Measurements from ENCODE around the gene SH3PXD2A. TPM values are rescaled to one million over a fixed set of nuclear protein-coding genes. Genes with fewer than 3 reads are reported as not detected.
A peak's percentile ranks its signal among the peaks of the same experiment; 100 is the strongest.

SH3PXD2A gene
- total and polyA plus RNA-seq, 3 donors from 2014 or later = 10.8 to 12.1 (median 12.0) TPM

DNA sequence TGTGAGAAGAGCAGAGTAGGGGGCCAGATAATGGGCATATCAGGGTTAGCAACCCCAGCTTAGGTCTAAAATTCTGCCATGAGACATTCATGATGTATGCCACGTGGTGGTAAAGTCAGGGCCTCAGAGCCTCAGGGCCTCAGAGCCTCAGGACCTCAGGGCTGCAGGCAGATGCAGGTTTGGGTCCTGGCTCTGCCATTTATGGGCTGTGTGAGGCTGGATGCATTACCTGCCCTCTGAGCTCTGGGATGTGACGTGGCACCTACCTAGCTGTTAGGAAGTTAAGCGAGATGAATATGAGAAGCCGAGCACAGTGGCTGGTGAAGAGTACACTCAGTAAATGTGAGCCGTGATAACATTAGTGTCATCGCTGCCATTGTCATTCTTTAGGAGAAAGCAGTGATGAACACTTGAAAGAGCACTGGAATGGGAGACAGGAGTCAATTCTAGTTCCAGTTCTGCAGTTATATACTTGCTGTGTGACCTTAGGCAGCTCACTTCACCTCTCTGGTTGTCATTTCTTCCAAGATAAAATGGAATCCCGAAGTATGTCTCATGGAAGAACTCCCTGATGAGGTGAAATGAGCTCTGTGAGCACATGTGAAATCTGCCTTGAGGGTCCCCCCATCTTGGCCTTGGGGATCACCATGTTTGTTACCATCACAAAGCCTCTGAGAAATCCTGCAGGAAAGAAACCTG lies 127.2 kb downstream of the SH3PXD2A start:
- Histone ChIP-seq H3K4me3 (no peak overlapping the region), H3K36me3 (ENCODE audit: low read depth, missing control alignments) (no peaks in the 10 kb centered on the region), H3K9me3 (no peaks in the 10 kb centered on the region), H3K27ac (no peak overlapping the region), H3K4me1 (no peaks in the 10 kb centered on the region), H3K27me3 (no peaks in the 10 kb centered on the region)
- no peak for DNase-seq
- TF ChIP-seq, protein P1, sequence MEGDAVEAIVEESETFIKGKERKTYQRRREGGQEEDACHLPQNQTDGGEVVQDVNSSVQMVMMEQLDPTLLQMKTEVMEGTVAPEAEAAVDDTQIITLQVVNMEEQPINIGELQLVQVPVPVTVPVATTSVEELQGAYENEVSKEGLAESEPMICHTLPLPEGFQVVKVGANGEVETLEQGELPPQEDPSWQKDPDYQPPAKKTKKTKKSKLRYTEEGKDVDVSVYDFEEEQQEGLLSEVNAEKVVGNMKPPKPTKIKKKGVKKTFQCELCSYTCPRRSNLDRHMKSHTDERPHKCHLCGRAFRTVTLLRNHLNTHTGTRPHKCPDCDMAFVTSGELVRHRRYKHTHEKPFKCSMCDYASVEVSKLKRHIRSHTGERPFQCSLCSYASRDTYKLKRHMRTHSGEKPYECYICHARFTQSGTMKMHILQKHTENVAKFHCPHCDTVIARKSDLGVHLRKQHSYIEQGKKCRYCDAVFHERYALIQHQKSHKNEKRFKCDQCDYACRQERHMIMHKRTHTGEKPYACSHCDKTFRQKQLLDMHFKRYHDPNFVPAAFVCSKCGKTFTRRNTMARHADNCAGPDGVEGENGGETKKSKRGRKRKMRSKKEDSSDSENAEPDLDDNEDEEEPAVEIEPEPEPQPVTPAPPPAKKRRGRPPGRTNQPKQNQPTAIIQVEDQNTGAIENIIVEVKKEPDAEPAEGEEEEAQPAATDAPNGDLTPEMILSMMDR (IDR thresholded peaks at IDR 0.05) = no peak
- no peak for TF ChIP-seq POLR2A (IDR thresholded peaks at IDR 0.05)
- intact Hi-C loops (cut with DNase I; ENCODE audit: low total_unique reads) = no loop called here
- WGBS, 2 donors = 89 to 90% methylated on average over 7 of the region's 7 CpGs

DNA sequence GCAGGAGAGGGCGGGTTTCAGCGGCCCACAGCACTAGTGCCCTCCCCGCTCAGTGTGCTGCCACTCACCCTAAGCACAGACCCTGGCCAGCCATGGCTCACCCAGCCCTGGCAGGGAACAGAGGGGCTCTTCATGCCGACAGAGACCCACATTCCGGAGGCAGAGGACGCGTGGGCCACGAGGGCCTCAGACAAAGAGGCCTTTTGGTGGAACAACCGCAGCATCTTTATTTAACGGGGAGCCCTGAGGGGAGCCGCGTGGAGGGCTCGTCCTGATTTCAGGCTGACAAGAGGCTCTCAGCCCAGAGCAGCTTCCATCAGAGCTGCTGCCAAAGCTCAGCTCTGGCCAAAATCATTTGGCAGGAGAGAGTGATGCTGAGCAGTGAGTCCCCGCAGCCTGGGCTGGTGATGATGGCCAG lies 127.8 kb downstream of the SH3PXD2A start:
- no peak overlapping the region for H3K27ac ChIP-seq
- H3K4me3 ChIP-seq = no peak overlapping the region
- DNase-seq = peak; percentile 46
- no peaks in the 10 kb centered on the region for H3K4me1 ChIP-seq
- WGBS, 2 donors = 38 to 92% methylated on average over 2 to 14 of the region's 14 CpGs
- no peaks in the 10 kb centered on the region for H3K36me3 ChIP-seq (ENCODE audit: low read depth, missing control alignments)
- TF ChIP-seq, protein P1 (IDR thresholded peaks at IDR 0.05) = no peak
- no peak for TF ChIP-seq POLR2A (IDR thresholded peaks at IDR 0.05)
- intact Hi-C loops (cut with DNase I; ENCODE audit: low total_unique reads) = no loop called here
- H3K27me3 ChIP-seq = no peaks in the 10 kb centered on the region
- H3K9me3 ChIP-seq = no peaks in the 10 kb centered on the region

DNA sequence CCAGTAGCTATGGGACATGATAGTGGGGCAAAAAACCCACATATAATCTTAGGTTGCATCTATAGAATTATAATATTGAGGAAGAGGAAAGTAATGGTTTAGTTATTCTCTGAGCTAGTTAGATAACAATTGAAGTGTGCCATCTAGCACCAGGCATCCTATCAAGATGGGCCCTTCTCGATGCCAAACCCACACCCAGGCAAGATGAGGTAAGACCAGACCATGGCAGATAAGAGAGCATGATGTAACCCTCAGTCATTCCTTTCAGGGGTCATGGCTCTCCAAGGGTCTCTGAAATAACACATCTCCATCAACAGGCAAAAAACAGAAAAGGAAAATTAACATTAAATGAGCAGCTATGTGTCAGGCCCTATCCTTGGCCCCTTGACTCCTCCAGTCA lies 128.7 kb downstream of the SH3PXD2A start:
- Histone ChIP-seq H3K36me3 (ENCODE audit: low read depth, missing control alignments) (no peaks in the 10 kb centered on the region), H3K9me3 (no peaks in the 10 kb centered on the region), H3K27ac (no peak overlapping the region), H3K4me1 (no peaks in the 10 kb centered on the region), H3K27me3 (no peaks in the 10 kb centered on the region), H3K4me3 (no peak overlapping the region)
- DNase-seq = no peak
- intact Hi-C loops (cut with DNase I; ENCODE audit: low total_unique reads) = no loop called here
- no peak for TF ChIP-seq POLR2A (IDR thresholded peaks at IDR 0.05)
- TF ChIP-seq, protein P1 (IDR thresholded peaks at IDR 0.05) = no peak
- WGBS, 2 donors = 89 to 95% methylated on average over 1 of the region's 1 CpG

DNA sequence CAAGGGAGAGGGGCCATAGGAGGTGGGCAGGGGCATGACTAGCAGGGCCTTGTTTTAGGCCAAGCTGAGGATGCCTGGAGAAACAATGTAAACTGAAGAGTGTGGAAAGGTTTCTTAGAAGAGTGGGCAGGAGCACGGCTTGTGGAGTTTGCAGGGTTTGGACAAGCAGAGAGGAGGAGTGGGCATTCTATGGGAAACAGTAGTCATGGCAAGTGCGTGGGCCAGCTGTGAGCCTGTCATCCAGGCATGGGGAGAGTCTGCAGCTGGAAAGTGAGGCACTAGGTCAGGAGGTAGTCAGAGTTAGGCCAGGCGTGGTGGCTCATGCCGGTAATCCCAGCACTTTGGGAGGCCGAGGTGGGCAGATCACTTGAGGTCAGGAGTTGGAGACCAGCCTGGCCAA lies 130.1 kb downstream of the SH3PXD2A start:
- Histone ChIP-seq H3K9me3 (no peaks in the 10 kb centered on the region), H3K27ac (no peak overlapping the region), H3K4me1 (no peaks in the 10 kb centered on the region), H3K27me3 (no peaks in the 10 kb centered on the region), H3K36me3 (ENCODE audit: low read depth, missing control alignments) (no peaks in the 10 kb centered on the region), H3K4me3 (no peak overlapping the region)
- DNase-seq = no peak
- 96 to 98% methylated on average over 5 of the region's 5 CpGs for WGBS, 2 donors
- intact Hi-C loops (cut with DNase I; ENCODE audit: low total_unique reads) = no loop called here
- TF ChIP-seq, protein P1 (IDR thresholded peaks at IDR 0.05) = no peak
- TF ChIP-seq POLR2A (IDR thresholded peaks at IDR 0.05) = no peak

DNA sequence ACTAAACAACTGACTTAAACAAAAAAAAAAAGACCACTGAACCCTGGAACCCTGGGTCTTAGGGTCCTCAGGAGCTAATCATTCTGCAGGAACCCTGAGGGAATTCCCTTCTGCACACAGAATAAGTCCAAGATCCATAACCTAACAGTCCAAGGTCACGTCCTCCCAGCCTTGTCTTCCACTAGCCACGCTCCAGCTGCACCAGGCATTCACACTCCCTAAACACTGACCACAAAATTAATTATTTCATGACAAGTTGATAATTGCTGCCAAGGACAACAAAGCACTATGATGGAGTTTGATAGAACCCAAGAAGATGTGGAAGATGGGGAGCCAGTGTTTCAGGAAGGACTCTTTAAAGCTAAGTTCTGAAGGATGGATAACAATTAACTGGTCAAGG lies 130.6 kb downstream of the SH3PXD2A start:
- H3K4me1 ChIP-seq = no peaks in the 10 kb centered on the region
- no peak overlapping the region for H3K4me3 ChIP-seq
- H3K27ac ChIP-seq = no peak overlapping the region
- intact Hi-C loops (cut with DNase I; ENCODE audit: low total_unique reads) = no loop called here
- H3K9me3 ChIP-seq = no peaks in the 10 kb centered on the region
- DNase-seq = no peak
- 74 to 75% methylated on average over 2 of the region's 2 CpGs for WGBS, 2 donors
- no peaks in the 10 kb centered on the region for H3K36me3 ChIP-seq (ENCODE audit: low read depth, missing control alignments)
- TF ChIP-seq, protein P1 (IDR thresholded peaks at IDR 0.05) = no peak
- TF ChIP-seq POLR2A (IDR thresholded peaks at IDR 0.05) = no peak
- no peaks in the 10 kb centered on the region for H3K27me3 ChIP-seq
